Transverse colon (tissue), 4 donors: ENCODE measurements around the gene MAU2. TPM values are rescaled to one million over a fixed set of nuclear protein-coding genes. Genes with fewer than 3 reads are reported as not detected.
A peak's percentile ranks its signal among the peaks of the same experiment; 100 is the strongest.

ENCODE experiments used
- DNase-seq: peaks from one replicate; pipeline ENCODE4 v3.0.0-alpha.2; 2019
- H3K27ac ChIP-seq, 4 donors: fragments of 200-600 bp; sonication (generic); 2 replicates each; pipeline ENCODE4 v1.5.1; 2016 to 2018; ENCODE audit warnings: inconsistent platforms in 4 of 4
- H3K27me3 ChIP-seq: fragments of 200-600 bp; sonication (generic); 2 replicates; pipeline ENCODE4 v1.5.1; 2017; ENCODE audit warnings: inconsistent platforms
- H3K36me3 ChIP-seq, 4 donors: fragments of 200-600 bp; sonication (generic); 2 replicates each; pipeline ENCODE4 v1.5.1; 2017 to 2019; ENCODE audit warnings: inconsistent platforms in 4 of 4
- H3K4me1 ChIP-seq, 4 donors: fragments of 200-600 bp; sonication (generic); 2 replicates each; pipeline ENCODE4 v1.5.1; 2017 to 2020; ENCODE audit warnings: inconsistent platforms in 4 of 4
- H3K4me3 ChIP-seq, 4 donors: fragments of 200-600 bp; sonication (generic); 1 replicate in 1 of 4; 2 replicates in 3 of 4; pipeline versions ENCODE4 v1.5.1 to v1.6.1; 2017 to 2019; ENCODE audit warnings: inconsistent platforms in 4 of 4
- H3K9me3 ChIP-seq, 2 donors: fragments of 200-600 bp; sonication (generic); 2 replicates each; pipeline ENCODE4 v1.5.1; 2017 to 2019; ENCODE audit warnings: inconsistent platforms in 2 of 2
- CTCF ChIP-seq, 5 experiments: fragments of 200-600 bp in 3 of 5; fragments of 450-650 bp in 2 of 5; sonication (generic) in 3 of 5; IDR thresholded peaks; 1 replicate in 2 of 5; 2 replicates in 3 of 5; pipeline ENCODE4 v1.5.1; 2016 to 2017; ENCODE audit warnings: antibody characterized with exemption in 5 of 5, inconsistent platforms in 3 of 5, mild to moderate bottlenecking in 2 of 5, moderate library complexity in 1 of 5
- EP300 ChIP-seq: sonication (generic); formaldehyde crosslinking; IDR thresholded peaks from one replicate; pipeline ENCODE4 v1.6.1; 2017; ENCODE audit warnings: antibody characterized with exemption, low read depth
- POLR2A ChIP-seq: fragments of 450-650 bp; IDR thresholded peaks from one replicate; pipeline ENCODE4 v1.6.1; 2016; ENCODE audit warnings: antibody characterized with exemption, mild to moderate bottlenecking, moderate library complexity
- POLR2AphosphoS5 ChIP-seq, 3 donors: sonication (generic); formaldehyde crosslinking; IDR thresholded peaks; one replicate each; pipeline ENCODE4 v1.6.1; 2016; ENCODE audit warnings: antibody characterized with exemption in 3 of 3
- WGBS, 2 donors: methylation state at CpG; one replicate each; pipeline ENCODE4 v1.1.5; 2018; ENCODE audit warnings: low coverage in 1 of 2; 5-methylcytosine and 5-hydroxymethylcytosine counted together
- in situ Hi-C, 4 donors: fragments of 200-750 bp; cut with MboI; loops; one replicate each; pipeline versions ENCODE4 v1.15.0 to v1.15.1; 2017; ENCODE audit warnings: low sequenced_read_pairs in 3 of 4, low pct_ligation_motif_present in 1 of 4, low pct_unique_long_range_greater_than_20kb in 1 of 4
- intact Hi-C: fragments of 100-400 bp; cut with DNase I; formaldehyde crosslinking; loops from one replicate; pipeline ENCODE4 v1.15.1; 2023; ENCODE audit warnings: low total_unique reads
- total RNA-seq, 4 donors: library from RNA; depleted of rRNA; stranded (reverse); fragments of >200 nt; gene quantifications; one replicate each; pipeline ENCODE4 v1.1.0, GENCODE V29; 2016

Gene MAU2
- total RNA-seq, 4 donors from 2014 or later = 59.1 to 214 (median 79.2) TPM

- Histone ChIP-seq H3K36me3 (no peaks in the 10 kb centered on the region), H3K4me1 (peaks cover 24 to 52% (median 40%) of the 10 kb centered on the region in 4 donors), H3K27ac (peak overlapping the region; percentile 89 to 97 (median 94)), H3K4me3 (peak overlapping the region; percentile 85 to 98 (median 94)), H3K27me3 (no peaks in the 10 kb centered on the region), H3K9me3 (no peaks in the 10 kb centered on the region)
- in situ Hi-C loops = no loop called here
- peak; percentile 57 for DNase-seq
- intact Hi-C loops = no loop called here
- TF ChIP-seq POLR2AphosphoS5 (IDR thresholded peaks at IDR 0.05) = no peak
- WGBS, 2 donors = 0% methylated on average over 2 to 25 of the region's 87 CpGs
Measured at GRCh38 chr19:19405971-19406877, 85.6 kb downstream of the MAU2 start.

DNA sequence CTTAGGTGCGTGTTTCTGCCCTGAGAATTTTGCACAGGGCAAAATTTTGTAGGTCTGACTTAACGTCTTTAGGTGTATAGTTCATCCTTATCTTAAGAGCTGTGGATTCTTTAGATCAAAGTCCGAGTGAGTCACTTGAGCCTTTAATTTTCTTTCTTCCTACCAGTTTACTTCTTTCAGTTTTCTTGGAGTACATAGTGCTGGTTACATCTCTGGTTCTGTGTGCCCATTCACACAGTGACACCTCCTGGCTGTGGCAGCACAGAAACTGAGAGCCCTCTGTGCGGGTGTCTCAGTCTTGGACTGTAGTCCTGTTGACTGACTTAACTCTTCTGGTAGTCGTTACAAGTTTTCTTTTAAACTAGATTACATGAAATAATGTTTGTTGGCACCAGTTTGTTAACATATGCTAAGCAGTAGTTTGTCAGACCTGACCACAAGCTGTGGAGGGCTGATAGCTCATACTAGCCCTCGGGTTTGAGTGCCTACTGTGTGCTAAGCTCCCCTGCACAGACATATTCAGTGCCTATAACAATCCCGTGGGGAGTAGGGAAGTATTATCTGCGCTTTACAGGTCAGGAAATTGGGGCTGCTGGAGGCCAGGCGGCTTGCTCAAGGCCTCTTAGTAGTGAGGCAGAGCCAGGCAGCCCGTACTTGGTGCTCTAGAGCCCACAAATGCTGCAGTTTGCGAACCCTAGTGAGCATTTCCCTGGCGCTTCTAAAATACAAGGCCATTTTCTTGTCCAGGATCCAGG is 86.4 kb downstream of the MAU2 start:
- TF ChIP-seq POLR2A (peak; percentile 39), CTCF (IDR thresholded peaks at IDR 0.05) (peak; percentile 14 to 59 (median 33)), POLR2AphosphoS5 (IDR thresholded peaks at IDR 0.05) (peak in 1 of 3 donors; percentile 61), EP300 (no peak)
- Histone ChIP-seq H3K9me3 (no peaks in the 10 kb centered on the region), H3K27me3 (no peaks in the 10 kb centered on the region), H3K36me3 (no peaks in the 10 kb centered on the region), H3K27ac (peak overlapping the region; percentile 89 to 97 (median 94)), H3K4me1 (peaks cover 24 to 52% (median 40%) of the 10 kb centered on the region in 4 donors), H3K4me3 (peak overlapping the region; percentile 85 to 98 (median 94))
- in situ Hi-C loops (no loop called here), intact Hi-C loops (no loop called here)
- 6 to 14% methylated on average over 6 to 12 of the region's 12 CpGs for WGBS, 2 donors
- DNase-seq = peak; percentile 74

DNA sequence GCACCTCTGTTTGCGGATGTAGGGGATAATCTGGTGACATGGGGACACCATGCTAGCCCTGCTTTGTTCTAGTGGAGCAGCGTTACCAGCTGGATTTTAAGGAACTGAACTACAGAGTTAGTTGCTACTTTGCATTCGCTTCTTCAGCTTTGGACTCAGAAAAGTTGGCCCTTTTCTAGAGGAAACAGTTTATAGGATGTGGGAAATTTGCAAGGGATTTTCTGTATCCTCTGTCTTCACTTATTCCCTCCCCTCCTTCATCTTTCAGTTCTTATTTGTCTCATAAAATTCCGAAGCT is 87.0 kb downstream of the MAU2 start:
- Histone ChIP-seq H3K36me3 (no peaks in the 10 kb centered on the region), H3K27me3 (no peaks in the 10 kb centered on the region), H3K9me3 (no peaks in the 10 kb centered on the region), H3K27ac (peak overlapping the region; percentile 89 to 97 (median 94)), H3K4me1 (peaks cover 24 to 52% (median 40%) of the 10 kb centered on the region in 4 donors), H3K4me3 (peak overlapping the region in 1 of 4 donors; percentile 85)
- intact Hi-C loops = no loop called here
- WGBS, 2 donors = 77% methylated on average over 3 to 4 of the region's 4 CpGs
- no peak for DNase-seq
- TF ChIP-seq POLR2A (no peak), POLR2AphosphoS5 (IDR thresholded peaks at IDR 0.05) (no peak), EP300 (no peak), CTCF (IDR thresholded peaks at IDR 0.05) (no peak)
- in situ Hi-C loops = no loop called here

Other genes with a start within 250 kb of the MAU2 start
- 10 to 100 TPM; 16.9 to 41.9 (median 18.5) TPM for gene TMEM161A, start 182.4 kb upstream of the MAU2 start, total RNA-seq
- under 1 TPM in 1 of 4 donors, not detected in 3; 0.95 TPM for gene MEF2B, start 150.6 kb upstream of the MAU2 start, total RNA-seq
- gene BORCS8, start 128.7 kb upstream of the MAU2 start, total RNA-seq = 100 to 1,000 TPM in 1 of 4 donors, 10 to 100 TPM in 3; 13.0 to 132 (median 26.6) TPM
- gene RFXANK, start 128.6 kb upstream of the MAU2 start, total RNA-seq = 10 to 100 TPM; 35.9 to 51.1 (median 48.6) TPM
- gene NR2C2AP, start 117.4 kb upstream of the MAU2 start, total RNA-seq = 10 to 100 TPM in 1 of 4 donors, 1 to 10 TPM in 3; 2.2 to 12.3 (median 6.4) TPM
- under 1 TPM in 1 of 4 donors, not detected in 3; 0.16 TPM for gene NCAN, start 108.9 kb upstream of the MAU2 start, total RNA-seq
- gene TM6SF2, start 47.5 kb upstream of the MAU2 start, total RNA-seq = 10 to 100 TPM in 2 of 4 donors, 1 to 10 TPM in 2; 4.0 to 54.6 (median 17.5) TPM
- 100 to 1,000 TPM in 1 of 4 donors, 10 to 100 TPM in 3; 31.1 to 118 (median 66.5) TPM for gene SUGP1, start 320 bp upstream of the MAU2 start, total RNA-seq
- gene GATAD2A, start 84.8 kb downstream of the MAU2 start, total RNA-seq = 100 to 1,000 TPM in 1 of 4 donors, 10 to 100 TPM in 3; 45.6 to 102 (median 65.7) TPM
- 10 to 100 TPM in 2 of 4 donors, 1 to 10 TPM in 2; 2.6 to 10.5 (median 6.8) TPM for gene TSSK6, start 194.7 kb downstream of the MAU2 start, total RNA-seq
- 100 to 1,000 TPM in 1 of 4 donors, 10 to 100 TPM in 3; 21.1 to 100 (median 76.0) TPM for gene NDUFA13, start 195.4 kb downstream of the MAU2 start, total RNA-seq
- gene YJEFN3, start 208.1 kb downstream of the MAU2 start, total RNA-seq = 1 to 10 TPM; 3.5 to 6.0 (median 4.0) TPM
- under 1 TPM in 1 of 4 donors, not detected in 3; 0.48 TPM for gene CILP2, start 217.4 kb downstream of the MAU2 start, total RNA-seq